ENCODE measurements around the gene RNF13.

GRCh38 chr3:149816986-149817385 is 4.0 kb downstream of the RNF13 start:
- TF ChIP-seq CTCF (IDR thresholded peaks at IDR 0.05; ENCODE audit: insufficient read depth, low read length, poor library complexity, severe bottlenecking) = no peak
- TF ChIP-seq EZH2phosphoT487 (conservative IDR thresholded peaks at IDR 0.05; ENCODE audit: low read length) = no peak
